IMR-90 (cell line): ENCODE data around the gene CNST. TPM values are rescaled to one million over a fixed set of nuclear protein-coding genes. Genes with fewer than 3 reads are reported as not detected.

Experiments
- ATAC-seq: fragments of 200-7000 bp; cut with Tn5 transposase; 2 replicates; pipeline ENCODE4 v1.9.1; 2020; ENCODE audit warnings: low read depth, mild to moderate bottlenecking, moderate library complexity
- BruUV-seq: library from RNA; stranded (reverse); fragments of 400-500 nt; replicated peaks from 2 replicates; lab custom pipeline; 2021; lab: Mats Ljungman, UMichigan
- CTCF ChIA-PET: fragments of 300-600 bp; formaldehyde crosslinking; extraction: SDS; loops from one replicate; lab custom pipeline; 2021; ENCODE audit warnings: antibody characterized with exemption; lab: Yijun Ruan, JAX
- POLR2A ChIA-PET: fragments of 300-600 bp; sonication (Branson Sonifier 250); formaldehyde crosslinking; loops from one replicate; lab custom pipeline; 2022; ENCODE audit warnings: antibody characterized with exemption; ENCODE audit not compliant: unreplicated experiment; lab: Charles Lee
- DNase-seq: peaks from one replicate; pipeline ENCODE4 v3.0.0; 2013
- H2AFZ ChIP-seq: replicated peaks from 2 replicates; pipeline ENCODE3; 2013; ENCODE audit warnings: low read length, mild to moderate bottlenecking; ENCODE audit not compliant: poor library complexity
- H2AK5ac ChIP-seq: 2 replicates; pipeline ENCODE4 v1.6.1; 2013; ENCODE audit warnings: low read depth, low read length, inconsistent platforms
- H2AK9ac ChIP-seq: replicated peaks from 2 replicates; pipeline ENCODE3; 2013; ENCODE audit warnings: mild to moderate bottlenecking, low read depth, low read length, moderate library complexity; ENCODE audit not compliant: poor library complexity
- H2BK120ac ChIP-seq: 2 replicates; pipeline ENCODE4 v1.6.1; 2013; ENCODE audit warnings: low read depth, low read length, inconsistent platforms
- H2BK15ac ChIP-seq: 3 replicates; pipeline ENCODE4 v1.6.1; 2013; ENCODE audit warnings: low read depth, low read length, inconsistent platforms
- H2BK20ac ChIP-seq: 2 replicates; pipeline ENCODE4 v1.6.1; 2013; ENCODE audit warnings: low read depth, mild to moderate bottlenecking, inconsistent platforms, low read length, moderate library complexity
- H2BK5ac ChIP-seq: 2 replicates; pipeline ENCODE4 v1.6.1; 2013; ENCODE audit warnings: mild to moderate bottlenecking, low read depth, low read length, inconsistent platforms; ENCODE audit not compliant: poor library complexity, severe bottlenecking
- H3K14ac ChIP-seq: replicated peaks from 2 replicates; pipeline ENCODE4 v1.6.1; 2013; ENCODE audit warnings: low read depth, low read length, inconsistent platforms
- H3K18ac ChIP-seq: 2 replicates; pipeline ENCODE4 v1.6.1; 2013; ENCODE audit warnings: low read depth, low read length, control low read depth
- H3K23ac ChIP-seq: 2 replicates; pipeline ENCODE4 v1.6.1; 2013; ENCODE audit warnings: low read depth, low read length, inconsistent platforms
- H3K27ac ChIP-seq: 2 replicates; pipeline ENCODE4 v1.5.1; 2013; ENCODE audit warnings: mild to moderate bottlenecking, control low read depth, low read length; ENCODE audit not compliant: insufficient read depth
- H3K27me3 ChIP-seq: 2 replicates; pipeline ENCODE4 v1.6.1; 2013; ENCODE audit warnings: low read length; ENCODE audit not compliant: control insufficient read depth, insufficient read depth
- H3K36me3 ChIP-seq: 2 replicates; pipeline ENCODE4 v1.6.1; 2013; ENCODE audit warnings: low read length, mixed read lengths; ENCODE audit not compliant: control insufficient read depth, insufficient read depth
- H3K4ac ChIP-seq: 2 replicates; pipeline ENCODE4 v1.6.1; 2013; ENCODE audit warnings: low read depth, low read length, inconsistent platforms
- H3K4me1 ChIP-seq: 2 replicates; pipeline ENCODE4 v1.6.1; 2013; ENCODE audit warnings: low read length, mixed read lengths; ENCODE audit not compliant: control insufficient read depth, insufficient read depth
- H3K4me2 ChIP-seq: 2 replicates; pipeline ENCODE4 v1.6.1; 2013; ENCODE audit warnings: low read depth, mild to moderate bottlenecking, control low read depth, low read length, moderate library complexity
- H3K4me3 ChIP-seq: 2 replicates; pipeline ENCODE4 v1.5.1; 2013; ENCODE audit warnings: low read depth, mild to moderate bottlenecking, control low read depth, low read length, moderate library complexity; ENCODE audit not compliant: insufficient read depth
- H3K56ac ChIP-seq: 2 replicates; pipeline ENCODE4 v1.6.1; 2013; ENCODE audit warnings: low read length, inconsistent platforms; ENCODE audit not compliant: insufficient read depth; ENCODE audit errors: extremely low read depth
- H3K79me1 ChIP-seq, 2 experiments: 2 replicates each; pipeline ENCODE4 v1.6.1; 2013; ENCODE audit warnings: low read length in 2 of 2, inconsistent platforms in 1 of 2, low read depth in 1 of 2
- H3K9ac ChIP-seq: 2 replicates; pipeline ENCODE4 v1.6.1; 2013; ENCODE audit warnings: low read depth, low read length, control low read depth
- H3K9me1 ChIP-seq: 2 replicates; pipeline ENCODE4 v1.6.1; 2013; ENCODE audit warnings: low read length, inconsistent platforms; ENCODE audit not compliant: insufficient read depth
- H3K9me3 ChIP-seq: 2 replicates; pipeline ENCODE4 v1.6.1; 2013; ENCODE audit warnings: low read length; ENCODE audit not compliant: control insufficient read depth, insufficient read depth
- H4K20me1 ChIP-seq: 2 replicates; pipeline ENCODE4 v1.6.1; 2013; ENCODE audit warnings: low read length, inconsistent platforms; ENCODE audit not compliant: insufficient read depth
- H4K5ac ChIP-seq: 2 replicates; pipeline ENCODE4 v1.6.1; 2013; ENCODE audit warnings: mild to moderate bottlenecking, low read depth, low read length, control low read depth
- H4K8ac ChIP-seq, 2 experiments: 2 replicates each; pipeline ENCODE4 v1.6.1; 2013; ENCODE audit warnings: low read depth in 2 of 2, low read length in 2 of 2, control low read depth in 1 of 2, inconsistent platforms in 1 of 2
- H4K91ac ChIP-seq: 2 replicates; pipeline ENCODE4 v1.6.1; 2013; ENCODE audit warnings: low read depth, low read length, inconsistent platforms; ENCODE audit not compliant: insufficient read depth
- BHLHE40 ChIP-seq: fragments of 150-350 bp; IDR thresholded peaks from 2 replicates; pipeline ENCODE4 v1.6.1; 2016; ENCODE audit warnings: mild to moderate bottlenecking, low read depth, low read length
- CEBPB ChIP-seq: IDR thresholded peaks from 2 replicates; pipeline ENCODE4 v1.6.1; 2012; ENCODE audit warnings: low read depth, low read length, improper control_type of control experiment
- CHD1 ChIP-seq: IDR thresholded peaks from 2 replicates; pipeline ENCODE4 v1.6.1; 2012; ENCODE audit warnings: low read depth, low read length, improper control_type of control experiment
- ELK1 ChIP-seq: fragments of 150-350 bp; IDR thresholded peaks from 2 replicates; pipeline ENCODE4 v1.6.1; 2016; ENCODE audit warnings: low read depth, mild to moderate bottlenecking, low read length, moderate library complexity, borderline replicate concordance
- FOS ChIP-seq: fragments of 150-350 bp; IDR thresholded peaks from 2 replicates; pipeline ENCODE4 v1.6.1; 2016; ENCODE audit warnings: low read depth, low read length
- MAFK ChIP-seq: IDR thresholded peaks from 2 replicates; pipeline ENCODE4 v1.6.1; 2012; ENCODE audit warnings: low read depth, low read length, improper control_type of control experiment
- MAZ ChIP-seq: IDR thresholded peaks from 2 replicates; pipeline ENCODE4 v1.6.1; 2012; ENCODE audit warnings: low read depth, mild to moderate bottlenecking, low read length, improper control_type of control experiment, moderate library complexity, borderline replicate concordance
- MXI1 ChIP-seq: IDR thresholded peaks from 2 replicates; pipeline ENCODE4 v1.6.1; 2012; ENCODE audit warnings: low read depth, mild to moderate bottlenecking, low read length, moderate library complexity, borderline replicate concordance
- NFE2L2 ChIP-seq: fragments of 150-350 bp; IDR thresholded peaks from 2 replicates; pipeline ENCODE4 v1.6.1; 2016; ENCODE audit warnings: low read depth, mild to moderate bottlenecking, low read length
- POLR2A ChIP-seq: IDR thresholded peaks from 2 replicates; pipeline ENCODE4 v1.6.1; 2012; ENCODE audit warnings: mild to moderate bottlenecking, low read depth, low read length
- RAD21 ChIP-seq: IDR thresholded peaks from 2 replicates; pipeline ENCODE4 v1.6.1; 2012; ENCODE audit warnings: low read length, improper control_type of control experiment
- RCOR1 ChIP-seq: IDR thresholded peaks from 2 replicates; pipeline ENCODE4 v1.6.1; 2012; ENCODE audit warnings: mild to moderate bottlenecking, low read length, improper control_type of control experiment; ENCODE audit not compliant: insufficient replicate concordance
- SMC3 ChIP-seq: fragments of 150-350 bp; IDR thresholded peaks from 2 replicates; pipeline ENCODE4 v1.6.1; 2016; ENCODE audit warnings: low read depth, mild to moderate bottlenecking, antibody characterized with exemption, low read length, moderate library complexity
- USF2 ChIP-seq: fragments of 150-350 bp; IDR thresholded peaks from 2 replicates; pipeline ENCODE4 v1.6.1; 2017; ENCODE audit warnings: mild to moderate bottlenecking, antibody characterized with exemption, low read length, low read depth
- WGBS, 2 experiments: methylation state at CpG; one replicate each; pipeline versions ENCODE4 v1.1.5 to v1.1.7; 2013; ENCODE audit warnings: missing lambda C conversion rate in 2 of 2; ENCODE audit not compliant: insufficient read length in 1 of 2; ENCODE audit errors: extremely low coverage in 2 of 2; 5-methylcytosine and 5-hydroxymethylcytosine counted together
- dilution Hi-C: fragments of 300-500 bp; cut with HindIII; formaldehyde crosslinking; loops from one replicate; pipeline ENCODE4 v1.14.3; 2018; ENCODE audit warnings: low sequenced_read_pairs; ENCODE audit not compliant: unreplicated experiment
- in situ Hi-C: fragments of 300-500 bp; cut with MboI; formaldehyde crosslinking; loops from 3 replicates; pipeline ENCODE4 v1.14.3; 2019; ENCODE audit warnings: low sequenced_read_pairs, inconsistent platforms, mixed read lengths
- intact Hi-C: fragments of 100-400 bp; cut with micrococcal nuclease; formaldehyde crosslinking; loops from 2 replicates; pipeline ENCODE4 v1.10.0; 2022
- polyA plus RNA-seq, 3 experiments: library from polyadenylated mRNA; depleted of rRNA; stranded (reverse); fragments of >200 nt; gene quantifications; 2 replicates each; pipeline ENCODE4 v1.2.3, GENCODE V29; 2012; ENCODE audit warnings: low replicate concordance in 1 of 3
- total RNA-seq: library from RNA; depleted of rRNA; stranded (reverse); fragments of >200 nt; gene quantifications from 2 replicates; pipeline ENCODE4 v1.2.3, GENCODE V29; 2012
- TF ChIP-seq, protein P1 (sequence below): conservative IDR thresholded peaks from 2 replicates; pipeline ENCODE4 v1.5.1; 2012; ENCODE audit warnings: mild to moderate bottlenecking, low read depth, low read length, improper control_type of control experiment

The CNST gene
- total and polyA plus RNA-seq, 2 of the 4 experiments (the other 2 are of a cell fraction), result 15.4 to 25.5 TPM

- Histone ChIP-seq H3K4me1 (peaks cover 21% of the 10 kb centered on the region), H3K9me1 (peaks cover 9% of the 10 kb centered on the region; the same call in 1 of the 2 replicates), H3K56ac (no peak overlapping the region), H3K9me3 (no peaks in the 10 kb centered on the region), H2AK5ac (no peak overlapping the region), H2BK120ac (no peak overlapping the region), H3K4me3 (no peak overlapping the region), H3K9ac (no peak overlapping the region), H3K36me3 (0 out of 2 replicates have a peak, but pooled peaks cover 4% of the 10 kb centered on the region), H2AK9ac (no peak overlapping the region), H3K18ac (no peak overlapping the region), H3K14ac (no peak overlapping the region), H3K27me3 (no peaks in the 10 kb centered on the region), H3K27ac (no peak overlapping the region), H4K5ac (no peak overlapping the region), H2BK15ac (no peak overlapping the region), H4K91ac (no peak overlapping the region), H2AFZ (no peak overlapping the region), H2BK20ac (no peak overlapping the region), H2BK5ac (peak overlapping the region; percentile 29), H3K4ac (no peak overlapping the region), H3K23ac (no peak overlapping the region), H3K79me1 (peaks cover 25 to 74% of the 10 kb centered on the region in 2 experiments), H3K4me2 (no peak overlapping the region), H4K8ac (no peak overlapping the region), H4K20me1 (no peaks in the 10 kb centered on the region; the same call in 1 of the 2 replicates)
- ChIA-PET CTCF (no interaction called here), POLR2A (no interaction called here)
- dilution Hi-C loops (no loop called here), in situ Hi-C loops (no loop called here), intact Hi-C loops (no loop called here)
- DNase-seq (no peak), ATAC-seq (no peak)
- no TSS peak for BruUV-seq
- WGBS, 2 experiments, result 100% methylated on average over 3 of the region's 15 CpGs; no CpG with 5 or more reads in 1 of the 2 experiments
- no peak for TF ChIP-seq SMC3
- TF ChIP-seq RCOR1, result no peak
- TF ChIP-seq CEBPB, result no peak
- TF ChIP-seq POLR2A, result no peak
- no peak for TF ChIP-seq BHLHE40
- no peak for TF ChIP-seq FOS
- TF ChIP-seq CHD1, result no peak
- no peak for TF ChIP-seq RAD21
- no peak for TF ChIP-seq ELK1
- no peak for TF ChIP-seq USF2
- TF ChIP-seq MXI1, result no peak
- TF ChIP-seq, protein P1, sequence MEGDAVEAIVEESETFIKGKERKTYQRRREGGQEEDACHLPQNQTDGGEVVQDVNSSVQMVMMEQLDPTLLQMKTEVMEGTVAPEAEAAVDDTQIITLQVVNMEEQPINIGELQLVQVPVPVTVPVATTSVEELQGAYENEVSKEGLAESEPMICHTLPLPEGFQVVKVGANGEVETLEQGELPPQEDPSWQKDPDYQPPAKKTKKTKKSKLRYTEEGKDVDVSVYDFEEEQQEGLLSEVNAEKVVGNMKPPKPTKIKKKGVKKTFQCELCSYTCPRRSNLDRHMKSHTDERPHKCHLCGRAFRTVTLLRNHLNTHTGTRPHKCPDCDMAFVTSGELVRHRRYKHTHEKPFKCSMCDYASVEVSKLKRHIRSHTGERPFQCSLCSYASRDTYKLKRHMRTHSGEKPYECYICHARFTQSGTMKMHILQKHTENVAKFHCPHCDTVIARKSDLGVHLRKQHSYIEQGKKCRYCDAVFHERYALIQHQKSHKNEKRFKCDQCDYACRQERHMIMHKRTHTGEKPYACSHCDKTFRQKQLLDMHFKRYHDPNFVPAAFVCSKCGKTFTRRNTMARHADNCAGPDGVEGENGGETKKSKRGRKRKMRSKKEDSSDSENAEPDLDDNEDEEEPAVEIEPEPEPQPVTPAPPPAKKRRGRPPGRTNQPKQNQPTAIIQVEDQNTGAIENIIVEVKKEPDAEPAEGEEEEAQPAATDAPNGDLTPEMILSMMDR, result no peak
- TF ChIP-seq MAZ, result no peak
- no peak for TF ChIP-seq MAFK
- TF ChIP-seq NFE2L2, result no peak
Observed at GRCh38 chr1:246580497-246581370, 14.5 kb downstream of the CNST start.
